Testis (tissue), 2 donors: ENCODE results near the gene VAT1.

Experiments
- POLR2A ChIP-seq: fragments of 450-650 bp; IDR thresholded peaks from one replicate; pipeline ENCODE4 v1.6.1; 2017; ENCODE audit warnings: antibody characterized with exemption, mild to moderate bottlenecking, moderate library complexity
- TF ChIP-seq, protein P1 (sequence below), 3 experiments: fragments of 450-650 bp in 2 of 3; fragments of 200-600 bp in 1 of 3; sonication (generic) in 1 of 3; IDR thresholded peaks; one replicate each; pipeline ENCODE4 v1.5.1; 2016 to 2019; ENCODE audit warnings: antibody characterized with exemption in 3 of 3, mild to moderate bottlenecking in 2 of 3, moderate library complexity in 1 of 3

DNA sequence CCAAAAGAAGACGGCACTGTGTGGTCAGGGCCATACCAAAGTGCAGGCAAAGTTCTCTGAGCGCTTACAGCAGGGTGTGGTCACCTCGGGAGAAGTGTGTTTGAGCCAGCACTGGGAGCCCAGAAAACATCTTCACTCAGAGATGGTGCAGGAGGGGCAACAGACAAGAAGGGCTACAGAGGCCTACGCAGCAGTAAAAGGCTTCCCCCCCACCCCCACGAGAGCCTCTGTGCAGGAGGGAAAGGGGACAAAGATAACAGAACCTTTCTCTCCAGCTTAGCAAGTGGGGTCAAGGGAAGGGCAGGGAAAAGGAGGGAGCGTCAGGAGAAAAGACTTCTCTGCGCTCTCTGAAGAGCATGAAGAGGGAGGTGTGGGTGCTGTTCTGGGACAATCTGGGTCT is 2.8 kb downstream of the VAT1 start:
- TF ChIP-seq, protein P1, sequence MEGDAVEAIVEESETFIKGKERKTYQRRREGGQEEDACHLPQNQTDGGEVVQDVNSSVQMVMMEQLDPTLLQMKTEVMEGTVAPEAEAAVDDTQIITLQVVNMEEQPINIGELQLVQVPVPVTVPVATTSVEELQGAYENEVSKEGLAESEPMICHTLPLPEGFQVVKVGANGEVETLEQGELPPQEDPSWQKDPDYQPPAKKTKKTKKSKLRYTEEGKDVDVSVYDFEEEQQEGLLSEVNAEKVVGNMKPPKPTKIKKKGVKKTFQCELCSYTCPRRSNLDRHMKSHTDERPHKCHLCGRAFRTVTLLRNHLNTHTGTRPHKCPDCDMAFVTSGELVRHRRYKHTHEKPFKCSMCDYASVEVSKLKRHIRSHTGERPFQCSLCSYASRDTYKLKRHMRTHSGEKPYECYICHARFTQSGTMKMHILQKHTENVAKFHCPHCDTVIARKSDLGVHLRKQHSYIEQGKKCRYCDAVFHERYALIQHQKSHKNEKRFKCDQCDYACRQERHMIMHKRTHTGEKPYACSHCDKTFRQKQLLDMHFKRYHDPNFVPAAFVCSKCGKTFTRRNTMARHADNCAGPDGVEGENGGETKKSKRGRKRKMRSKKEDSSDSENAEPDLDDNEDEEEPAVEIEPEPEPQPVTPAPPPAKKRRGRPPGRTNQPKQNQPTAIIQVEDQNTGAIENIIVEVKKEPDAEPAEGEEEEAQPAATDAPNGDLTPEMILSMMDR (IDR thresholded peaks at IDR 0.05) = no peak
- TF ChIP-seq POLR2A = no peak
